Memory B cell (primary cell): ENCODE data around the gene RABGGTA.
"Not testable (repeated sequence)": the region's sequence is repeated elsewhere in the genome, so short reads cannot be mapped to it uniquely, and the experiment has no call there.

Source experiments
- ATAC-seq: fragments of 150-1000 bp; cut with Tn5 transposase; 2 replicates; pipeline ENCODE4 v1.10.0; 2021; ENCODE audit warnings: low read depth, mild to moderate bottlenecking, moderate library complexity
- DNase-seq, 2 donors: peaks; one replicate each; pipeline ENCODE4 v3.0.0; 2022; ENCODE audit warnings: low spot score in 2 of 2
- H3K27ac Mint-ChIP-seq: one replicate; pipeline ENCODE4 v1.8.0; 2022; ENCODE audit warnings: mild to moderate bottlenecking, moderate library complexity, mixed read lengths
- H3K27me3 Mint-ChIP-seq: one replicate; pipeline ENCODE4 v1.8.0; 2022; ENCODE audit warnings: mixed read lengths
- H3K36me3 Mint-ChIP-seq: one replicate; pipeline ENCODE4 v1.8.0; 2022; ENCODE audit warnings: mild to moderate bottlenecking, mixed read lengths
- H3K4me1 Mint-ChIP-seq: one replicate; pipeline ENCODE4 v1.8.0; 2022; ENCODE audit warnings: mixed read lengths
- H3K4me3 Mint-ChIP-seq: one replicate; pipeline ENCODE4 v1.8.0; 2022; ENCODE audit warnings: mild to moderate bottlenecking, moderate library complexity, mixed read lengths
- H3K9me3 Mint-ChIP-seq: one replicate; pipeline ENCODE4 v1.8.0; 2022; ENCODE audit warnings: mixed read lengths

Gene RABGGTA

DNA sequence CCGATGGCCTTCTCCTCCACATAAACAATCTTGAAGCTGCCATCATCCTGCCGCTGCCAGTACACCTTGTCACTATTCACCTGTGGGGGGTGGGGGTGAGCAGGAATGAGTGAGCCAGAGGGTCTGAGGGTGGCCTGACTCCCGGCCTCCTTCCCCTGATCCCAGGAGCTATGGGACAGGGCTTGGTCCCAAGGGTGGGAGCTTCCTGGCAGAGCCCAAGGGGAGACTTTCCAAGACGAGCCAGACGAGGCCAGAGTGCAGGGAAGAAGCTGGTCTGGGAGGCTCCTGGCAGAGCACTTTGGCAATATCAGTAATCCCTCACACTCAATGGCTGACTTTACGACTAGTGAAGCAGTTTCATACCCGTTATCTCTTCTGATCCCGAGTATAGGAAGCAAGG lies 16.0 kb downstream of the RABGGTA start:
- no peak for ATAC-seq
- Mint-ChIP-seq H3K27me3 (no peaks in the 10 kb centered on the region), H3K36me3 (peaks cover 14% of the 10 kb centered on the region), H3K4me1 (no peaks in the 10 kb centered on the region), H3K9me3 (no peaks in the 10 kb centered on the region), H3K4me3 (no peak overlapping the region), H3K27ac (no peak overlapping the region)
- DNase-seq, result no peak

DNA sequence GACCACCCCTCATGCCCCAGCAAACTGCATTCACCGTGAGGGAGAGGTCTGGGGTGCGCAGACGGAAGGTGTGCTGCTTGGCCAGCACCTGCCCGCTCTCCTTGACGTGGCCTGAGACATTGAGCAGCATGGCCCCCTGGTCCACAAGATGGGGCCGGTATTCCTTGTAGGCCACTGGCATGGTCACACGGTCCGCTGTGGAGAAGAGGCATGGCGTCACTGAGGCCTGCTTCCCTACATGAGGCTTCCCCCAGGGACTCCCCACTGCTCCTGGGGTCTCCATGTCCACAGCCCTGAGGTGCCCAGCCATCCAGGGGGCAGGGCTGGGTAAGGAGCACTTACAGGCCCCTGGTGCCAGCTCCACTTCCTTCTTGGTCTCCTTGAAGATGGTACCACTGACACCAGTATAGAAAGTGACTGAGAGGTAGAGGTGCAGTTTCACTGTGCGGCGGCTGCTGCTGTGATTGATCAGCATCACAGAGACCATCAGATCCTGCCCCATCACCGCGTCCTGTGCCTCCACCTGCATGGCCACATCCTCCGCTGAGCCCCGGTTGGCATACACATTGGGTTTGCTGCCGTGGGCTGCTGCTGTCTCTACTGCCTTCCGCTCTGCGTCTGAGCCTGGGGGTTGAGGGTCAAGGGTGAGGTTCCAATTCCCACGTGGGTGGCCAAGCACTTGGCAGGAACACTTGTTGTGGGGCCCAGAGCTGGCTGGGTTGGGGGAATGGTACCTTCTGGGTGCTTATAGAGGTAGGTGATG lies 16.6 kb downstream of the RABGGTA start:
- ATAC-seq (no peak), DNase-seq (no peak)
- no peaks in the 10 kb centered on the region for H3K4me1 Mint-ChIP-seq
- no peaks in the 10 kb centered on the region for H3K9me3 Mint-ChIP-seq
- H3K27me3 Mint-ChIP-seq, result no peaks in the 10 kb centered on the region
- no peak overlapping the region for H3K4me3 Mint-ChIP-seq
- H3K27ac Mint-ChIP-seq, result no peak overlapping the region
- H3K36me3 Mint-ChIP-seq, result peaks cover 17% of the 10 kb centered on the region

DNA sequence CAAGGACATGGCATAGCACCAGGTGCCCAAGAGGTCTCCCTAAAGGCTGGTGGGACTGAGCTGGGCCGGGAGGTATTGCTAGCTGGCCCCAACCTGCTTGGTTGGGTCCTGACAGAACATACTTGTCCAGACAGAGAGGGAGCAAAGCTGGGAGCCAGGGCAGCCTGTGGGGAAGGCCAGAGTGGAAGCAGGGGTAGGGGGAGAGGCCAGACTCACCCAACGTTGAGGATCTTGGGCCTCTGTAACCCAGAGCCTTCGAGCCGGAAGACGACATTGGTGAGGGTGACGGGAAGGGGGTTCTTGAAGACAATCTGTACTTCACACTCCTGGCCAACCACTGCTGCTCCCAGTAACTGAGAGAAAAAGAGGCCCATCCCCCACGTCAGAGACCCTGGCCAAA lies 17.5 kb downstream of the RABGGTA start:
- Mint-ChIP-seq H3K27me3 (no peaks in the 10 kb centered on the region), H3K27ac (no peak overlapping the region), H3K36me3 (peaks cover 17% of the 10 kb centered on the region), H3K4me1 (no peaks in the 10 kb centered on the region), H3K4me3 (no peak overlapping the region), H3K9me3 (no peaks in the 10 kb centered on the region)
- no peak for ATAC-seq
- DNase-seq, result no peak

DNA sequence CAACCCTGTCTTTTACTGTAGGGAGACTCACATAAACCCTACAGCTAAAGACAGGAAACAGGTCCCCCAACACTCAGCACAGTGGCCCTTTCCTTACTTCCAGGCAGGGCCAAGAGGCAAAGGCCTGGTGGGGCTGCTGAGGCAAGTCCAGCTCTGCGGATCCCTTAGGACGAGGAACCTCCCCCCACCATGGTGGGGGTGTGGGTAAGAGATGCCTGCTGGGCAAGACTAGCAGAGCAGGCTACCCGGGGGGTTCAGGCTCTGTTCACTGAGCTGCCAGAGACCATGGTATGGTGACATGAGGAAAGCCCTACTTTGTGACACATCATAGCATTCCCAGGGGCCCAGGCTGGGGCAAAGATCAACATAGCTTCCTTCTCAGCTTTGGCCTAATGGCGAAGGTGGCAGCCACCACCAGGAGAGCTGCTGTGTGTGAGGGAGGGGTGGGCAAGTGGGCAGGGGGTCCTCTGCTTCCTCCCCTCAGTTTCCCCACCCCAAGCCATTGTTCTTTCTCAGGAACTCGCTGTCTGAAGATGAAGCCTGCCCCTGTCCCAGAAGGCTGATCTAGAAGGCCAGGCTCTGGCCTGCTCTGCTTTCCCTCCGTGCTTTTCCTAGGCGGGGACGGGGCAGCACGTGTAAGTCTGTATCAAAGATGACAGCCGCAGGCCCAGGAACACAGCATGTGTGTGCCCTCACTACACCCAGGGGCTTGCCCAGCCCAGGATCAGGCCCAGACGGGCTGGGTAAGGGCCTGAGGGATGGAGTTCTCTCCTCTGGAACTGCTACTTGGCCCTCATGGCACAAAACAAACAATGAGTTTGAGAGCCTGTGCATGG lies 18.9 kb downstream of the RABGGTA start:
- Mint-ChIP-seq H3K27me3 (no peaks in the 10 kb centered on the region), H3K27ac (no peak overlapping the region), H3K4me1 (peaks cover 6% of the 10 kb centered on the region), H3K36me3 (peaks cover 17% of the 10 kb centered on the region), H3K9me3 (no peaks in the 10 kb centered on the region), H3K4me3 (no peak overlapping the region)
- ATAC-seq (no peak), DNase-seq (no peak)

DNA sequence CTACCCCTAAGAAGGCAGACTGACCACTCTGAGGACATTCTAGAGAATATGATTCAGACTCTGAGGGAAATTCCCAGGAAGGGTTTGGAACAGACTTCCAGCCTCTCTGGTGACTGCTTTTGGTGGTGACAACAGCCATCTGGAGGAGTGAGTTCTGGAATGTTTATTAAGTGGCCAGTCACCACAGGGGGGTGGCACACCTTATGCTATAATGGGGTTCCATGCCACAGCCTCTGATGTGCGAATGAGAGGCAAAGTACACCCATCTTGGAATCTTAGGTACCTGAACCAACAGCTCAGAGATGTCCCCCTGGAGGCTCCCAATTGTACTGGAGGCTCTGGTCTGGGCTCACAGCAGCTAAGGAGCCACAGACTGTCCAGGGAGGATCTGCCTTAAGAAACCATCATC lies 19.5 kb downstream of the RABGGTA start:
- no peaks in the 10 kb centered on the region for H3K27me3 Mint-ChIP-seq
- no peak overlapping the region for H3K27ac Mint-ChIP-seq
- ATAC-seq (no peak), DNase-seq (no peak)
- no peak overlapping the region for H3K4me3 Mint-ChIP-seq
- H3K4me1 Mint-ChIP-seq, result peaks cover 9% of the 10 kb centered on the region
- no peaks in the 10 kb centered on the region for H3K9me3 Mint-ChIP-seq
- H3K36me3 Mint-ChIP-seq, result peaks cover 14% of the 10 kb centered on the region

DNA sequence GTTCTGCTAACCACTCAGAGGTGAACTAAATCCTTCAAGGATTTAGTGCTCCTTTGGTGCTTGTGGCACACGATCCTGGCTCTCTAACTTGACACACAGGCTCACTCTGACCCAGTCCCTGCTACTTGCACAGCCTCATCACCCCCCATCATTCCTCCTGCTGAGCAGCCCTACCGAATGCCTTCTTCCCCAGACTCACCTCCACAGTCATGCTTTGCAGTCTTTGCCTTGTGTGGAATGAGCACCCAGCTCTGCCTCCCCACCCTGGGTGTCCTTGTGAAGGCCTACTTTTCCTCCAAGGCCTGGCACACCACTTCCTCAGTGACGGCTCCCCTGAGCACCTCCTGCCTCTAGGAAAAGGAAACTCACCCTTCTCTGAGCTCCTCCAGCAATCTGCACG lies 21.0 kb downstream of the RABGGTA start:
- Mint-ChIP-seq H3K36me3 (peaks cover 13% of the 10 kb centered on the region), H3K4me3 (no peak overlapping the region), H3K9me3 (no peaks in the 10 kb centered on the region), H3K27ac (peak overlapping the region; percentile 76), H3K4me1 (peaks cover 12% of the 10 kb centered on the region), H3K27me3 (no peaks in the 10 kb centered on the region)
- ATAC-seq (no peak), DNase-seq (no peak)

DNA sequence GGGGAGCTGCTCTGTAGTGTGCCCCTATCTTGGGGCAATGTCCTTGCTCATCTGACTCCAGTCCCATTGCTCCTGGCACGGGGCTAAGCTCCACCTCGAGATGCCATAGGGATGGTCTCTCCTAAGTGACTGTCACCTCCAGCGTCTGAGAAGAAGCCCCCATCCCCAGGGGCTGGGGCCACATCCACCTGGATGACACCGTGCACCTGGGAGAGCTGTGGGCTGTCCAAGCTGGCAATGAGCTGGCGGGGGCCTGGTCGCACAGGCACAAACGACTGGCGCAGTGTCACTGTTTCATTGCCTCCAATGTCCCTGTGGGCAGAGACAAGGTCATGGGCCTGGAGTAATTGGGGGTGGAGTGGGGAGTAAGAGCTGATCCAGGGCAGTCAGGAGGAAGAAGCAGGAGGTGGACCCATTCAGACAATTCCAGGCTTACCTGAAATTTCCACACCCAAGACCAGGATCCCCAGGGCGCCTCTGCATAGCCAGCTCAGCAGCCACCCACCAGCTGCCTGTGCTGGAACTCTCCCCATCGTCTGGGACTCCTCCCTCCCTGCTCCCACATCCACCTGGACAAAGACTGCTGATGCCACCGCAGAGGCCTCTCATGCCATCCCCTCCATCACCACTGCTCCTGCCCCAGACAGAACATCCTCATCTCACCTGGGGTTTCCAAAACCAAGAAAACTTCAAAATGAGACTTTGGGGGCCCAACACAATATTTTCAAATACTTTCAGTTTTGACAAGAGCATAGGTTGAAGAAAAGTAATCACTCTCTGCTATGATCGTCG lies 22.0 kb downstream of the RABGGTA start:
- H3K27ac Mint-ChIP-seq, result no peak overlapping the region
- H3K9me3 Mint-ChIP-seq, result no peaks in the 10 kb centered on the region
- no peak overlapping the region for H3K4me3 Mint-ChIP-seq
- DNase-seq, result no peak
- peaks cover 12% of the 10 kb centered on the region for H3K4me1 Mint-ChIP-seq
- peaks cover 11% of the 10 kb centered on the region for H3K36me3 Mint-ChIP-seq
- no peaks in the 10 kb centered on the region for H3K27me3 Mint-ChIP-seq
- no peak for ATAC-seq

DNA sequence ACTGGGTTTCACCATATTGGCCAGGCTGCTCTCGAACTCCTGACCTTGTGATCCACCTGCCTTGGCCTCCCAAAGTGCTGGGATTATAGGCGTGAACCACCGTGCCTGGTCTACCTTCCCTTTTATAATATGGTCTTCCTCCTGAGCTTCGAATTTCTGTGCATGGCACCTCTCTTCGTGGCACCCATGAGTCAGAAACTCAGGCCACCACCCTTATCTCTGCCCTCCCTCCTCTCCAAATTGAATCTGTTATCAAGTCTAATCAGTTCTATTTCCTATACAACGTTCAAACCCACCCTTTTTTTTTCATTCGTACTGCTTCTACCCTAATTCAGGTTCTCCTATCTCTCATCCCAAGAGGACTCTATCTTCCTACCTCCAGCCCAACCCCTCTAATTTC lies 24.0 kb downstream of the RABGGTA start:
- no peak for DNase-seq
- Mint-ChIP-seq H3K9me3 (no peaks in the 10 kb centered on the region), H3K4me3 (peak overlapping the region; percentile 43), H3K27me3 (no peaks in the 10 kb centered on the region), H3K4me1 (peaks cover 18% of the 10 kb centered on the region), H3K27ac (peak overlapping the region; percentile 87), H3K36me3 (peaks cover 4% of the 10 kb centered on the region)
- ATAC-seq, result no peak

DNA sequence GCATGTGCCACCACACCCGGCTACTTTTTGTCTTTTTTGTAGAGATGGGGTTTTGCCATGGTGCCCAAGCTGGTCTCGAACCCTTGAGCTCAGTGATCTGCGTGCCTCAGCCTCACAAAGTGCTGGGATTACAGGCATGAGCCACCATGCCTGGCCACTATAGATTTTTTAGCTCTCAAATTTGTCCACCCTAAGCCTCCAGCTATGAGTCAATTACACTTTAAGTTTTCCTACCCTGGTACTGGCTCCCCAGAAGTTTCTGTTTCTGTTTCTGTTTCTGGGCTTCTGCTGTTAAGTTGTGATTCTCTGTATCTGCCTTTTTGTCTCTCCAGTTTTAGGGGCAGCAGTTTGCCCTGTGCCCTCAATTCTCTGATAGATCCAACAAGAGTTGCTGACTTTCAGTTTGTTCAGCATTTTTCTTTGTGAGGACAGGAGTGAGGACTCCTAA lies 24.6 kb downstream of the RABGGTA start:
- H3K27me3 Mint-ChIP-seq, result no peaks in the 10 kb centered on the region
- H3K9me3 Mint-ChIP-seq, result no peaks in the 10 kb centered on the region
- H3K4me3 Mint-ChIP-seq, result peak overlapping the region; percentile 51
- H3K4me1 Mint-ChIP-seq, result peaks cover 18% of the 10 kb centered on the region
- H3K36me3 Mint-ChIP-seq, result peaks cover 4% of the 10 kb centered on the region
- peak overlapping the region; percentile 87 for H3K27ac Mint-ChIP-seq
- peak in 1 of 2 donors; percentile 31 for DNase-seq
- no peak for ATAC-seq

DNA sequence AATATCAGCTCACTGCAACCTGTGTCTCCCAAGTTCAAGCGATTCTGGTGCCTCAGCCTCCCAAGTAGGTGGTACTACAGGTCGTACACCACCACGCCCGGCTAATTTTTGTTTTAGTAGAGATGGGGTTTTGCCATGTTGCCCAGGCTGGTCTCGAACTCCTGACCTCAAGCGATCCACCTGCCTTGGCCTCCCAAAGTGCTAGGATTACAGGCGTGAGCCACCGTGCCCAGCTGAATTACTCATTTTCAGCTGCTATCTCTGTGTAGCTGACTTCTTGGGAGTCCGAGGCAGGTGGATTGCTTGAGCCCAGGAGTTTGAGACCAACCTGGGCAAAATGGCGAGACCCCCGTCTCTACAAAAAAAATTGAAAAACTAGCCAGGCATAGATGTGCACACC lies 26.0 kb downstream of the RABGGTA start:
- not testable (repeated sequence) for H3K36me3 Mint-ChIP-seq, ATAC-seq, H3K9me3 Mint-ChIP-seq, H3K4me3 Mint-ChIP-seq, H3K27ac Mint-ChIP-seq, H3K27me3 Mint-ChIP-seq, DNase-seq
- peaks cover 22% of the 10 kb centered on the region for H3K4me1 Mint-ChIP-seq

DNA sequence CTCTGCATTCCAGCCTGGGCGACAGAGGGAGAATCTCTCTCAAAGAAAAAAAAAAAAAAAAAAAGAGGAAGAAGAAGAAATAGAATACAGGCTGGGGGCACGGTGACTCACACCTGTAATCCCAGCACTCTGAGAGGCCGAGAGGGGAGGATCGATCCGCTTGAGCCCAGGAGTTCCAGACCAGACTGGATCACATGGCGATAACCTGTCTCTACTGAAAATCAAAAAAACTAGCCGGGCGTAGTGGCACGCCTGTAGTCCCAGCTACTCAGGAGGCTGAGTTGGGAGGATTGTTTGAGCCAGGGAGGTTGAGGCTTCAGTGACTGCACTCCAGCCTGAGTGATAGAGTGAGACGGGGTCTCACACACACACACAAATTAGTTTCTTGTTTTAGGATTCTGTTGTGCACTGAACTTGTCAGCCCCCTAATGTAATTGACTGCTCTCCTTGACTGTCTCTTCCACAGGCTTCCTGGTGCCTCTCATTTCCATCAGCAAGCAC lies 28.0 kb downstream of the RABGGTA start:
- Mint-ChIP-seq H3K4me3 (peak overlapping the region; percentile 88), H3K9me3 (no peaks in the 10 kb centered on the region), H3K36me3 (peaks cover 13% of the 10 kb centered on the region), H3K27ac (peak overlapping the region; percentile 99), H3K27me3 (no peaks in the 10 kb centered on the region), H3K4me1 (peaks cover 32% of the 10 kb centered on the region)
- ATAC-seq (no peak), DNase-seq (no peak)

DNA sequence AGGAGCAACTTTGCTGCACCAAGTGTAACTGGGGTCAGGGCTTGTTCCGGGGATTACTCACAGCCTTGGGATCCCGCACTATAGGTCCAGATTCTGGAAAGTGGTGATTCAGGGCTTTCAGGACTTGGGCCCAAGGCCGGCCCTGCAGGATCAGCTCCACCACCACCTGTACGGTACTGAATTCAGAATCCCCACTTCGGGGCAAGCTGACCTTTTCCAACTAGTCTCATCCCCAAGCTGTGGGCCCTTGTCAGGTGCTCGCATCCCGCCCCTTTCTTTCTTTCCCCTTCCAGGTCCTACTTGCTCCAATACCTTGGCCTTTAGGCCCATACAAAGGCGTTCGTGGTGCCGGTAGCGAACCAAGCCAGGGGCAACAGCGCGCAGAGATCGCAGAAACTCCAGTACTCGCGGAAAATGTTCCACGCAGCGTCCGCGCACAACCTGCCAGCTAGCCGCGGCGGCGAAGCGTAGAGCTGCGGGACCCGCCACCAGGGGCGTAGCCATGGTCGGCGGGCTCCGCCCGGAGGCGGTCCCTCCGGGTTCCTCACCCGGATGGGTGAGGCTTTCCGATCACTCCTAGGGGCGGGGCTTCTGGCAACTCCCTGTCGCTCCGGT lies 29.5 kb downstream of the RABGGTA start:
- peak overlapping the region; percentile 99 for H3K27ac Mint-ChIP-seq
- H3K9me3 Mint-ChIP-seq, result no peaks in the 10 kb centered on the region
- peaks cover 25% of the 10 kb centered on the region for H3K36me3 Mint-ChIP-seq
- peak overlapping the region; percentile 88 for H3K4me3 Mint-ChIP-seq
- DNase-seq (peak in 1 of 2 donors; percentile 95), ATAC-seq (peak; percentile 70)
- H3K4me1 Mint-ChIP-seq, result peaks cover 36% of the 10 kb centered on the region
- no peaks in the 10 kb centered on the region for H3K27me3 Mint-ChIP-seq

DNA sequence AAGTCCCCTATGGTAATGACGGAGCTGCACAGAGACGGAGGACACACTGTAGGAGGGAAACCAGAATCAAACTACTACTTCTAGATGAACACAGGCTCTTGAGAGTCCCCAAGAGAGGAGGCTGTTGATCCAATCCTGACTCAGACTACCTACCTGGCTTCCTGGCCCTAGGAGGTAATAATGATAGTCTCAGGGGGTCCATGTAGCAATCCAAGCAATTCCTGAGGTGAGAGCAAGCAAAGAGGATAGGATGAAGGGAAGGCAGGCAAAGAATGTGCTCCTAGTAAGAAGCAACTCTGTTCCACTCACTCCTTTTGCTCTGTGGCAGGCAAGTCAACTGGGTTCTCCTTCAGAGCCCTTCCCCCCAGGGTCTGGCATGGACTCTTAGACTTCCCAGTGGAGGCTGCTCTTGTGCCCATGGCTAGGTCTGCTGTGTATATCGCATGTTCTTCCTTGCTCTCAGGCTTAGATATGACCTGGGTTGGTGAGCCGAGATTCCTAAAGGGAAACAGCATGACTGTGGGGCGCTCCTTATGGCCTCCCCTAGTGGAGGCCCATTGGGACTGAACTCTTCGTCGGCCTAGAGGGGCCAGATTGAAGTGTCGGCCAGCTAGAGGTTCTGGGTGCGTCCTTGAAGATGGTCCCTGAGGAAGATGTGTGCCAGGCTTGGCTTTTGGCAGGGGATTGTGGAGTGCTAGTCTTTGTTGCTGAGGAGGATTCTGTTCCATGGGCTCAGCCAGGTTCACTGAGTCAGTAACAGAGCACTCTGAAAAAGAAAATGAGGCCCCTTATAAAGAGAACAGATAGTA lies 31.1 kb downstream of the RABGGTA start:
- Mint-ChIP-seq H3K36me3 (peaks cover 38% of the 10 kb centered on the region), H3K27ac (peak overlapping the region; percentile 68), H3K4me3 (peak overlapping the region; percentile 66), H3K4me1 (peaks cover 35% of the 10 kb centered on the region), H3K27me3 (no peaks in the 10 kb centered on the region), H3K9me3 (no peaks in the 10 kb centered on the region)
- ATAC-seq (no peak), DNase-seq (no peak)
